Nephron progenitor cell (in vitro differentiated cells): ENCODE results near the gene DTNB.

Experiments
- DNase-seq: peaks from one replicate; pipeline ENCODE4 v3.0.0; 2021
- H3K27ac Mint-ChIP-seq: 2 replicates; pipeline ENCODE4 v1.8.0; 2021; ENCODE audit warnings: mild to moderate bottlenecking, moderate library complexity, mixed read lengths
- H3K27me3 Mint-ChIP-seq: 2 replicates; pipeline ENCODE4 v1.8.0; 2021; ENCODE audit warnings: mild to moderate bottlenecking, low read depth, mixed read lengths; ENCODE audit not compliant: poor library complexity
- H3K36me3 Mint-ChIP-seq: 2 replicates; pipeline ENCODE4 v1.8.0; 2021; ENCODE audit warnings: low read depth, mixed read lengths
- H3K4me1 Mint-ChIP-seq: 2 replicates; pipeline ENCODE4 v1.8.0; 2021; ENCODE audit warnings: mixed read lengths
- H3K4me3 Mint-ChIP-seq: 2 replicates; pipeline ENCODE4 v1.8.0; 2021; ENCODE audit warnings: mild to moderate bottlenecking, moderate library complexity, mixed read lengths
- H3K9me3 Mint-ChIP-seq: 2 replicates; pipeline ENCODE4 v1.8.0; 2021; ENCODE audit warnings: mild to moderate bottlenecking, moderate library complexity, mixed read lengths
- CTCF ChIP-seq: fragments of 200-600 bp; sonication (generic); IDR thresholded peaks from 2 replicates; pipeline ENCODE4 v1.5.0; 2021; ENCODE audit warnings: antibody characterized with exemption

The DTNB gene

GRCh38 chr2:25378731-25379490 lies 294.5 kb downstream of the DTNB start:
- peaks cover 41% of the 10 kb centered on the region for H3K4me1 Mint-ChIP-seq
- H3K9me3 Mint-ChIP-seq, result peaks cover 17% of the 10 kb centered on the region
- no peak for TF ChIP-seq CTCF
- no peak overlapping the region for H3K27ac Mint-ChIP-seq
- no peak overlapping the region for H3K4me3 Mint-ChIP-seq
- peaks cover 4% of the 10 kb centered on the region for H3K27me3 Mint-ChIP-seq
- H3K36me3 Mint-ChIP-seq, result peaks cover 31% of the 10 kb centered on the region
- no peak for DNase-seq

GRCh38 chr2:25377822-25378421 lies 295.5 kb downstream of the DTNB start:
- Mint-ChIP-seq H3K4me3 (no peak overlapping the region), H3K36me3 (peaks cover 30% of the 10 kb centered on the region), H3K27ac (no peak overlapping the region), H3K9me3 (peaks cover 17% of the 10 kb centered on the region), H3K27me3 (peaks cover 4% of the 10 kb centered on the region), H3K4me1 (peaks cover 38% of the 10 kb centered on the region)
- no peak for TF ChIP-seq CTCF
- DNase-seq, result no peak

- Mint-ChIP-seq H3K36me3 (peaks cover 27% of the 10 kb centered on the region), H3K4me3 (peak overlapping the region; percentile 66), H3K9me3 (peaks cover 17% of the 10 kb centered on the region), H3K4me1 (peaks cover 43% of the 10 kb centered on the region), H3K27ac (no peak overlapping the region), H3K27me3 (peaks cover 4% of the 10 kb centered on the region)
- TF ChIP-seq CTCF, result peak; percentile 98
- peak; percentile 91 for DNase-seq
Observed at GRCh38 chr2:25376750-25377621, 296.4 kb downstream of the DTNB start.

- Mint-ChIP-seq H3K9me3 (peaks cover 17% of the 10 kb centered on the region), H3K36me3 (peaks cover 27% of the 10 kb centered on the region), H3K4me3 (no peak overlapping the region), H3K27ac (no peak overlapping the region), H3K27me3 (peaks cover 4% of the 10 kb centered on the region), H3K4me1 (peaks cover 46% of the 10 kb centered on the region)
- TF ChIP-seq CTCF, result no peak
- DNase-seq, result no peak
Observed at GRCh38 chr2:25375989-25376545, 297.3 kb downstream of the DTNB start.

GRCh38 chr2:25375371-25375988 lies 297.9 kb downstream of the DTNB start:
- Mint-ChIP-seq H3K27me3 (peaks cover 4% of the 10 kb centered on the region), H3K9me3 (peaks cover 17% of the 10 kb centered on the region), H3K27ac (no peak overlapping the region), H3K4me3 (no peak overlapping the region), H3K4me1 (peaks cover 50% of the 10 kb centered on the region), H3K36me3 (peaks cover 26% of the 10 kb centered on the region)
- DNase-seq, result no peak
- no peak for TF ChIP-seq CTCF
